ENCODE measurements around the gene GUCY1B1.

GRCh38 chr4:155832664-155833063, 73.8 kb downstream of the GUCY1B1 start:
- no peak for TF ChIP-seq CTCF (IDR thresholded peaks at IDR 0.05)
- no peak for TF ChIP-seq POLR2A (IDR thresholded peaks at IDR 0.05)

Data from uterus (tissue), 2 donors.